HFF-Myc (cell line): ENCODE data around the gene CCDC150.

Experiments used
- DNase-seq: peaks from one replicate; pipeline ENCODE4 v3.0.0-alpha.2; 2011; ENCODE audit warnings: low read depth; ENCODE audit errors: extremely low read depth
- H3K4me3 ChIP-seq: replicated peaks from 2 replicates; pipeline ENCODE4 v1.5.1; 2011; ENCODE audit warnings: low read depth, mild to moderate bottlenecking, control low read depth, low read length
- CTCF ChIP-seq: IDR thresholded peaks from 2 replicates; pipeline ENCODE4 v1.5.1; 2012; ENCODE audit warnings: mild to moderate bottlenecking, low read depth, low read length, control low read depth; ENCODE audit errors: missing control alignments

CCDC150 gene

DNA sequence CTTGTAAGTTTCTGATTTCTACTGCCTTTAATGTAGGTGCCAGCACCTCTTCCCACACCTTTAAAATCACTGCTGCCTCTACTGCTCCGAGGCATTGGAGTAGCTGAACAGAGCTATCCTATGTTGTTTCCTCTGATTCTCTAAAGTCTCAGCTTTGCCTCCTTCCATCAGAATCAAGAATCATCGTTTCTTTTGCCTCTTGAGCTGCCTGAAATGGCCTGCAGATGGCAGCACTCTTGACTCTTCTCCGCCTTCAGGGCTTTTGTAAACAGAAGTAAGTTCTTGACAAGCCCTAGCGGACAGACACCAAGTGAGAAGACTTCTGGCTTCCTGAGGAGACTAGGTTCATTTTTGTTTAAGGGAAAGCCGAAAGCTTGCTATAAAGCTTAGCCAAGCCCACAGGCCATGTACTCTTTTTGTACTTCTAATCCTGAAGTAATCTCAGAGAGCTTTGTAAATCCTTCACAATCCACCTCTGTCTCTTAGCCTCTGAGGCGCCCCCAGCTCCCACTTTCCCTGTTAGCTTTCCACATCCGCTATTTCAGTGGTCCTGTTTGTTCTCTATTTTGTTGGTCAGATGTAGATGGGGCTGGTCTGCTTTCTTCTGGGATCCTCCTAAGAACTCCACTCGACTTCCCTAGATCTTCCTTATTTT is 111.6 kb downstream of the CCDC150 start:
- peak; percentile 87 for TF ChIP-seq CTCF
- peak; percentile 33 for DNase-seq

DNA sequence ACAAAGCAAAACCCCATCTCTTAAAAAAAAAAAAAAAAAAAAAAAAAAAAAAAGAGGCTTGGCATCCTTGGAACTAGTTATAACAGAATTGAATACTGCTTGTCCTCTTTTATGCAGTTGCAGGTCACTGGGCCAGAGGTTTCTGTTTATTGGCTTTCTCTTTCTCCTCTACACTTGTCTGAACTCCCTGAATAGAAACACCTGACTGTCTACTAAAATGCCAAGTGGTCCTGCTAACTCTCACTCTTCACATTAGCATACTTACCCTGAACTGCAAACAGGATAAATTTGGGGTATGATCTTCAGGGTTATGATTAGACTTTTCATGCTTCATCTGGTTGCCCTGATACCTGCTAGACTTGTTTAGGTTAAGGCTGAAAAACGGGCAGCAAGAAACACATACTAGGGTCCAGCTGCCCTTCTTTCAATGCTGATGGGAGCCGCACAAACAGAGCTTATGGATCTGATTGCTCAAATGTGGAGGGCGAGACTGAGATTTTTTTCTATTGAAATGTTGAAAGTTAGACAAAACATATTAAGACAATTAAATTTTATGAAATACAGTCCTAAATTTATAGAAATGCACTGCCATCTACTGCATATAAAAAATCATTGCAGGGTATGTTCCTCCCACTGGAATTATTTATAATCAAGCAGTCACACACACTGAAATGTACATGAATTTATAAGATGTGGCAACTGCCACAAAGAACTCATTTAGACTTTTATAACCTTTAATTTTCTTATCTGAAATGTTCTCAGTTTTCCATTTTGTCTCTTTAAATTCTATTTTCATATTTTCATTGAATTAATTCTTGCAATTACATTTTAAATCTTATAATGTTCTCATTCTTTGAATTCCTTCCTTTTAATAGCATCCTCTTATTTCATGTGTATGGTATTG is 119.2 kb downstream of the CCDC150 start:
- no peak for DNase-seq
- no peak overlapping the region for H3K4me3 ChIP-seq
- no peak for TF ChIP-seq CTCF

More for the DNA sequence above, 111.6 kb downstream of the CCDC150 start:
- no peak overlapping the region for H3K4me3 ChIP-seq

DNA sequence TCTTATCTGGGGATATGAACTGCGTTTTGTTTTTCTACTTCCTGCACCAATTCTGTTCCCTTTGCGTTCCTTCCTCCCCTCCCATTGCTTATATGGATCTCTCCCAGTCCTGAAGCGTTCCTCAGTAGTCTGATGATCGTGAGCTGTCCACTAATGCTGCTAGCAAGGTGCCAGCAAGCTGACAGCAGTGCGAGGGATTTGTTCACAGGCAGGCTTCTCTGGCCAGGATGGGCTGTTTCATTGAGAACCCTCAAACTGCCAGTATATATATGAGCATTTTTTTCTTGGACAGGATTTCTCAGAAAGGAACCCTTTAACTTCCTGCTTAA is 119.8 kb downstream of the CCDC150 start:
- no peak for DNase-seq
- H3K4me3 ChIP-seq: no peak overlapping the region
- TF ChIP-seq CTCF: no peak

GRCh38 chr2:196767101-196767500 is 127.6 kb downstream of the CCDC150 start:
- TF ChIP-seq CTCF: no peak
- H3K4me3 ChIP-seq: no peak overlapping the region
- DNase-seq: no peak
